ENCODE results near the gene PPP1R3G. TPM values are rescaled to one million over a fixed set of nuclear protein-coding genes. Genes with fewer than 3 reads are reported as not detected.

PPP1R3G gene
- total and polyA plus RNA-seq, 2 of the 13 experiments (the other 11 are each of a cell fraction or from before 2014, with no cell fraction given): 1.2 to 1.3 TPM

- TF ChIP-seq JUN (CRISPR knock-in tag; IDR thresholded peaks at IDR 0.05) (peak; percentile 64), CBX5 (CRISPR knock-in tag; IDR thresholded peaks at IDR 0.05; ENCODE audit: borderline replicate concordance) (peak; percentile 65; the same call in 1 of the 2 replicates), ZNF878 (CRISPR knock-in tag; IDR thresholded peaks at IDR 0.05) (peak; percentile 58; the same call in 1 of the 2 replicates), GATAD2A (CRISPR knock-in tag; IDR thresholded peaks at IDR 0.05) (peak; percentile 95), ZMYM2 (CRISPR knock-in tag; IDR thresholded peaks at IDR 0.05) (peak; percentile 98), MYNN (CRISPR knock-in tag; IDR thresholded peaks at IDR 0.05; ENCODE audit: low read depth) (no peak), ZBTB40 (IDR thresholded peaks at IDR 0.05) (no peak), ZBTB40 (CRISPR knock-in tag; IDR thresholded peaks at IDR 0.05) (peak; percentile 76), KDM4B (CRISPR knock-in tag; IDR thresholded peaks at IDR 0.05) (peak; percentile 81), GZF1 (CRISPR knock-in tag; IDR thresholded peaks at IDR 0.05) (no peak; the same call in 1 of the 2 replicates), POGK (CRISPR knock-in tag; conservative IDR thresholded peaks at IDR 0.05) (no peak)
These were observed 25.9 kb upstream of the PPP1R3G start (continued) for GRCh38 chr6:5059036-5059896.
